GM10248 (cell line): ENCODE data around the gene GPR146.
"Not testable (repeated sequence)": the region's sequence is repeated elsewhere in the genome, so short reads cannot be mapped to it uniquely, and the experiment has no call there.

Experiments
- CTCF ChIA-PET: fragments of 300-600 bp; sonication (Branson Sonifier 250); formaldehyde crosslinking; extraction: SDS; loops from one replicate; lab custom pipeline; 2021; ENCODE audit warnings: antibody characterized with exemption; lab: Yijun Ruan, JAX
- POLR2A ChIA-PET: fragments of 350-650 bp; sonication (Branson Sonifier 250); formaldehyde crosslinking; extraction: SDS; loops from one replicate; lab custom pipeline; 2020; ENCODE audit warnings: antibody characterized with exemption; lab: Yijun Ruan, JAX
- DNase-seq: peaks from one replicate; pipeline ENCODE4 v3.0.0; 2012; ENCODE audit errors: extremely low spot score
- CTCF ChIP-seq: IDR thresholded peaks from 2 replicates; pipeline ENCODE4 v1.5.1; 2012; ENCODE audit warnings: mild to moderate bottlenecking, low read depth; ENCODE audit errors: extremely low read depth, missing control alignments, control extremely low read depth

GPR146 gene

GRCh38 chr7:1031716-1032455, 12.5 kb upstream of the GPR146 start:
- ChIA-PET POLR2A (no interaction called here), CTCF (no interaction called here)
- TF ChIP-seq CTCF = no peak
- no peak for DNase-seq

- POLR2A ChIA-PET = no interaction called here
- CTCF ChIA-PET = no interaction called here
These were observed 11.7 kb upstream of the GPR146 start for GRCh38 chr7:1032536-1033181.

GRCh38 chr7:1033546-1034145, 10.7 kb upstream of the GPR146 start:
- ChIA-PET POLR2A (no interaction called here), CTCF (interaction anchor here (1.2 to 1.6 kb wide), 5 partner anchors 11 to 143 kb away, joined by 3 to 9 read pairs (median 4); partner anchors contain the start of gene GPR146)
- TF ChIP-seq CTCF = no peak
- DNase-seq = no peak

More at GRCh38 chr7:1032536-1033181, 11.7 kb upstream of the GPR146 start:
- no peak for TF ChIP-seq CTCF
- no peak for DNase-seq

GRCh38 chr7:1034769-1035168, 9.6 kb upstream of the GPR146 start:
- not testable (repeated sequence) for DNase-seq
- ChIA-PET CTCF (interaction anchor here (1.2 to 1.6 kb wide), 4 partner anchors 10 to 42 kb away, joined by 3 to 9 read pairs (median 4); partner anchors contain the start of gene GPR146), POLR2A (interaction anchor here (0.6 kb wide), 1 partner anchor 547 kb away, joined by 3 read pairs; no protein-coding TSS in a partner anchor)

GRCh38 chr7:1036164-1036928, 8.0 kb upstream of the GPR146 start:
- DNase-seq, CTCF ChIA-PET, POLR2A ChIA-PET: not testable (repeated sequence)

GRCh38 chr7:1040233-1040632, 4.1 kb upstream of the GPR146 start:
- DNase-seq, POLR2A ChIA-PET: not testable (repeated sequence)
- CTCF ChIA-PET = interaction anchor here (0.7 to 1.2 kb wide), 2 partner anchors 26 to 47 kb away, joined by 3 read pairs; no protein-coding TSS in a partner anchor

GRCh38 chr7:1040790-1041189, 3.6 kb upstream of the GPR146 start:
- CTCF ChIA-PET = interaction anchor here (0.7 to 1.2 kb wide), 2 partner anchors 25 to 48 kb away, joined by 3 read pairs; no protein-coding TSS in a partner anchor
- POLR2A ChIA-PET = no interaction called here
- no peak for DNase-seq
- TF ChIP-seq CTCF = no peak
